H1 (cell line): ENCODE measurements around the gene FGD5. TPM values are rescaled to one million over a fixed set of nuclear protein-coding genes. Genes with fewer than 3 reads are reported as not detected.

ENCODE experiments used
- GABPA ChIP-seq: IDR thresholded peaks from 2 replicates; pipeline ENCODE4 v1.6.1; 2011; ENCODE audit warnings: mild to moderate bottlenecking, low read length, moderate library complexity, borderline replicate concordance; ENCODE audit not compliant: insufficient read depth
- NANOG ChIP-seq: IDR thresholded peaks from 2 replicates; pipeline ENCODE4 v1.6.1; 2011; ENCODE audit warnings: low read length, low read depth, mild to moderate bottlenecking, inconsistent platforms; ENCODE audit not compliant: insufficient read depth, poor library complexity, severe bottlenecking
- RAD21 ChIP-seq, 2 experiments: IDR thresholded peaks in 1 of 2; conservative IDR thresholded peaks in 1 of 2; 2 replicates each; pipeline ENCODE4 v1.6.1; 2011; ENCODE audit warnings: low read depth in 2 of 2, low read length in 2 of 2, improper control_type of control experiment in 1 of 2, inconsistent platforms in 1 of 2, mild to moderate bottlenecking in 1 of 2, moderate library complexity in 1 of 2
- SP2 ChIP-seq: IDR thresholded peaks from 2 replicates; pipeline ENCODE4 v1.6.1; 2012; ENCODE audit warnings: mild to moderate bottlenecking, low read length, inconsistent platforms
- TAF7 ChIP-seq: optimal IDR thresholded peaks from 2 replicates; pipeline ENCODE3; 2011; ENCODE audit warnings: low read depth, mild to moderate bottlenecking, inconsistent platforms, low read length, moderate library complexity, borderline replicate concordance
- polyA plus RNA-seq, 7 experiments: library from polyadenylated mRNA; depleted of rRNA in 3 of 7; stranded (reverse) in 5 of 7; unstranded in 2 of 7; fragments of >200 nt in 5 of 7; fragments of 200-250 nt in 2 of 7; gene quantifications; 1 replicate in 5 of 7; 2 replicates in 1 of 7; 4 replicates in 1 of 7; pipeline versions ENCODE4 v1.2.1 to v1.2.3, GENCODE V29; 2011 to 2013; ENCODE audit warnings: missing spikeins in 2 of 7, mixed read lengths in 2 of 7
- total RNA-seq: library from RNA; stranded (reverse); fragmentation: NEBNext Ultra II Directional; extraction: Animal tissue kit (Norgen Biotek cat#: 25700); gene quantifications from 2 replicates; pipeline ENCODE4 v1.2.1, GENCODE V29; 2021

FGD5 gene
- total and polyA plus RNA-seq, 2 of the 8 experiments (the other 6 are each of a cell fraction or from before 2014, with no cell fraction given) = 4.7 to 14.3 TPM

DNA sequence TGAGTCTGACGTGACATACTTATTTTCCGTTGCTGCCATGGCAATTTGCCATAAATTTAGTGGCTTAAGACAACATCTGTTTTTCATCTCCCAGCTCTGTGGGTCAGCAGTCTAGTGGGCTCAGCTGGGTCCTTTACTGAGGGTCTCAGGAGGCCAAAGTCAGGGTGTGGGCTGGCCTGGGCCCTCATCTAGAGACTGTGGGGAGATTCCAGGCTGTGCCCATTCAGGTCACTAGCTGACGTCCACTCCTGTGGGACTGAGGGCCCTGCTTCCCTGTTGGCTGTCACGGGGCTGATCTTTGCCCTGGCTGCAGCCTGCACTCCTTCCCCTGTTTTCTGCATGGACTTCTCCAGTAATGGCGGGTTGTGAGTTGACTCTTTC lies 19.1 kb downstream of the FGD5 start (continued):
- TF ChIP-seq NANOG = no peak
- no peak for TF ChIP-seq SP2
- no peak for TF ChIP-seq TAF7
- TF ChIP-seq RAD21 (IDR thresholded peaks at IDR 0.05 in 1 of 2, conservative IDR thresholded peaks at IDR 0.05 in 1 of 2; ENCODE audit: low read depth in 2 of 2, low read length in 2 of 2) = no peak
- TF ChIP-seq GABPA = no peak
